ENCODE data around the gene RBBP7.
A peak's percentile ranks its signal among the peaks of the same experiment; 100 is the strongest.

Gene RBBP7

GRCh38 chrX:16883487-16883804 is 13.3 kb upstream of the RBBP7 start:
- H3K9me3 ChIP-seq (ENCODE audit: control insufficient read depth, insufficient read depth, low read length): no peaks in the 10 kb centered on the region
- TF ChIP-seq CTCF (IDR thresholded peaks at IDR 0.05; ENCODE audit: low read depth, low read length, poor library complexity, severe bottlenecking): no peak
- TF ChIP-seq EZH2phosphoT487 (IDR thresholded peaks at IDR 0.05; ENCODE audit: borderline replicate concordance, low read length): no peak
- no peaks in the 10 kb centered on the region for H3K79me2 ChIP-seq (ENCODE audit: control insufficient read depth, low read length)
- H4K20me1 ChIP-seq (ENCODE audit: control insufficient read depth, insufficient read depth, low read depth, low read length): no peaks in the 10 kb centered on the region
- H3K9me2 ChIP-seq (replicated peaks; ENCODE audit: control insufficient read depth, low read length): no peaks in the 10 kb centered on the region
- H3K27ac ChIP-seq (ENCODE audit: low read depth, low read length): peak overlapping the region; percentile 83
- peak overlapping the region; percentile 81 for H3K4me2 ChIP-seq (ENCODE audit: low read length)
- H3K36me3 ChIP-seq (ENCODE audit: control insufficient read depth, low read length): no peaks in the 10 kb centered on the region
- 0 out of 2 replicates have a peak, but pooled peaks cover 2% of the 10 kb centered on the region for H3F3A ChIP-seq (ENCODE audit: control insufficient read depth, insufficient read depth)
- H3K27me3 ChIP-seq (ENCODE audit: control insufficient read depth, low read length): no peaks in the 10 kb centered on the region
- peaks cover 46% of the 10 kb centered on the region for H3K4me1 ChIP-seq (ENCODE audit: control insufficient read depth, low read length)
- peak overlapping the region; percentile 84 for H3K4me3 ChIP-seq (ENCODE audit: low read length)

GRCh38 chrX:16882702-16883486 is 12.7 kb upstream of the RBBP7 start:
- H4K20me1 ChIP-seq (ENCODE audit: control insufficient read depth, insufficient read depth, low read depth, low read length): no peaks in the 10 kb centered on the region
- H3K79me2 ChIP-seq (ENCODE audit: control insufficient read depth, low read length): no peaks in the 10 kb centered on the region
- peaks cover 50% of the 10 kb centered on the region for H3K4me1 ChIP-seq (ENCODE audit: control insufficient read depth, low read length)
- no peaks in the 10 kb centered on the region for H3K9me2 ChIP-seq (replicated peaks; ENCODE audit: control insufficient read depth, low read length)
- TF ChIP-seq EZH2phosphoT487 (IDR thresholded peaks at IDR 0.05; ENCODE audit: borderline replicate concordance, low read length) (no peak), CTCF (IDR thresholded peaks at IDR 0.05; ENCODE audit: low read depth, low read length, poor library complexity, severe bottlenecking) (peak; percentile 67)
- H3K9me3 ChIP-seq (ENCODE audit: control insufficient read depth, insufficient read depth, low read length): no peaks in the 10 kb centered on the region
- no peaks in the 10 kb centered on the region for H3K36me3 ChIP-seq (ENCODE audit: control insufficient read depth, low read length)
- peak overlapping the region; percentile 84 for H3K4me3 ChIP-seq (ENCODE audit: low read length)
- H3K27ac ChIP-seq (ENCODE audit: low read depth, low read length): peak overlapping the region; percentile 83
- H3F3A ChIP-seq (ENCODE audit: control insufficient read depth, insufficient read depth): 0 out of 2 replicates have a peak, but pooled peaks cover 2% of the 10 kb centered on the region
- H3K4me2 ChIP-seq (ENCODE audit: low read length): peak overlapping the region; percentile 81
- no peaks in the 10 kb centered on the region for H3K27me3 ChIP-seq (ENCODE audit: control insufficient read depth, low read length)

- Histone ChIP-seq H3K4me2 (ENCODE audit: low read length) (peak overlapping the region; percentile 81), H3K9me2 (replicated peaks; ENCODE audit: control insufficient read depth, low read length) (no peaks in the 10 kb centered on the region), H3K79me2 (ENCODE audit: control insufficient read depth, low read length) (no peaks in the 10 kb centered on the region), H3K4me3 (ENCODE audit: low read length) (peak overlapping the region; percentile 84), H3K4me1 (ENCODE audit: control insufficient read depth, low read length) (peaks cover 55% of the 10 kb centered on the region), H3K27ac (ENCODE audit: low read depth, low read length) (peak overlapping the region; percentile 83), H3K27me3 (ENCODE audit: control insufficient read depth, low read length) (no peaks in the 10 kb centered on the region), H3K9me3 (ENCODE audit: control insufficient read depth, insufficient read depth, low read length) (no peaks in the 10 kb centered on the region), H4K20me1 (ENCODE audit: control insufficient read depth, insufficient read depth, low read depth, low read length) (no peaks in the 10 kb centered on the region), H3F3A (ENCODE audit: control insufficient read depth, insufficient read depth) (peaks cover 5% of the 10 kb centered on the region), H3K36me3 (ENCODE audit: control insufficient read depth, low read length) (no peaks in the 10 kb centered on the region)
- TF ChIP-seq CTCF (IDR thresholded peaks at IDR 0.05; ENCODE audit: low read depth, low read length, poor library complexity, severe bottlenecking) (no peak), EZH2phosphoT487 (IDR thresholded peaks at IDR 0.05; ENCODE audit: borderline replicate concordance, low read length) (no peak)
Observed at GRCh38 chrX:16882169-16882568, 12.0 kb upstream of the RBBP7 start.

Measured in DOHH2 (cell line).